ENCODE data around the gene ZNF385B.

GRCh38 chr2:179435000-179435399 lies 426.4 kb downstream of the ZNF385B start:
- TF ChIP-seq CTCF (IDR thresholded peaks at IDR 0.05; ENCODE audit: borderline replicate concordance, extremely low read depth, low read length, poor library complexity, severe bottlenecking) (no peak), EZH2 (IDR thresholded peaks at IDR 0.05; ENCODE audit: borderline replicate concordance, low read depth, low read length, severe bottlenecking) (no peak)

Data from DND-41 (cell line).